Upper lobe of left lung (tissue), 4 donors: Measurements from ENCODE around the gene PITX1.

Experiments
- CTCF ChIP-seq, 6 experiments: fragments of 450-650 bp in 4 of 6; fragments of 200-600 bp in 2 of 6; sonication (generic) in 2 of 6; IDR thresholded peaks; one replicate each; pipeline ENCODE4 v1.5.1; 2016 to 2019; ENCODE audit warnings: antibody characterized with exemption in 6 of 6
- POLR2A ChIP-seq, 4 donors: fragments of 450-650 bp; IDR thresholded peaks; one replicate each; pipeline ENCODE4 v1.5.1; 2016 to 2017; ENCODE audit warnings: antibody characterized with exemption in 4 of 4, mild to moderate bottlenecking in 2 of 4
- POLR2AphosphoS5 ChIP-seq, 2 donors: sonication (generic); formaldehyde crosslinking; IDR thresholded peaks; one replicate each; pipeline ENCODE4 v1.5.1; 2017; ENCODE audit warnings: antibody characterized with exemption in 2 of 2

DNA sequence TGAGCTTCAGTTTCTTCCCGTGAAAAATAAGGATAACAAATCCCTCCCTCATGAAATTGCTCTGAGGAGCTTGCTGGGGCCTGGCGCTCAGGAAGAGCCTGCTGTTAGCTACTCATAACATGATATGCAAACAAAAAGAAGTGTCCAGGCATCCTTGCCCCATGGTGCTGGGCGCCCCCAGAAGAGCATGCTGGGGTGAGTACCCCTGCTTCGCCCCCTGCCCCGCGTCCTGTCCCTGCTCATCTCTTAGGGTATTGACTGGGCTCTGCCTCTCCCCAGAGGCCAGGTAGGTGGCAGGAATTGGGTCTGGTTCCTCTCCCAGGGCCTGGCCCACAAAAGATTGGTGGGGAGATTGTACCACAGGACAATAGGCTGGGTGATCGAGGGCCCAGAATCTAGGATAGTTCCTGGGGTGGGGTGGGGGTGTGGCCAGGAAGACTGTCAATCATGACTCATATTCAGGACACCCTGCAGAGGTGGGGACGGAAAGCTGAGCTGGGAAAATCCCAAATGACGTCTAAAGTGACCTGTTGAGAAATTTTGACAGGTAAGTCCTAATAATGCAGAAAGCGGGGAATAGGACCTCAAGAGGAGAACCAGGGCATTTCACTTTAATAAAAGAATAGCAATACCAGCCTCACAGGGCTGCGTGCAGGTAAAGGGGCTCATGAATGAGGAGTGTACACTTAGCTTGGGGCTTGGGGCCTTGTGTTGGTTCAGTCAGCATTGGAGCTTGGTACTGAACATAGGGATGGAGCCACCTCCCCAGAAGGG lies 8.9 kb downstream of the PITX1 start:
- no peak for TF ChIP-seq POLR2A (IDR thresholded peaks at IDR 0.05)
- no peak for TF ChIP-seq CTCF (IDR thresholded peaks at IDR 0.05)
- TF ChIP-seq POLR2AphosphoS5 (IDR thresholded peaks at IDR 0.05): no peak
